22Rv1 (cell line): ENCODE results near the gene FAHD1.

ENCODE experiments used
- H3K27ac ChIP-seq: fragments of 450-650 bp; 2 replicates; pipeline ENCODE4 v1.5.1; 2017
- ZFX ChIP-seq: fragments of 450-650 bp; IDR thresholded peaks from 2 replicates; pipeline ENCODE4 v1.6.1; 2017; ENCODE audit warnings: antibody characterized with exemption, borderline replicate concordance
- TF ChIP-seq, protein P1 (sequence below): fragments of 450-650 bp; IDR thresholded peaks from 2 replicates; pipeline ENCODE4 v1.5.1; 2017; ENCODE audit warnings: mild to moderate bottlenecking

The FAHD1 gene

DNA sequence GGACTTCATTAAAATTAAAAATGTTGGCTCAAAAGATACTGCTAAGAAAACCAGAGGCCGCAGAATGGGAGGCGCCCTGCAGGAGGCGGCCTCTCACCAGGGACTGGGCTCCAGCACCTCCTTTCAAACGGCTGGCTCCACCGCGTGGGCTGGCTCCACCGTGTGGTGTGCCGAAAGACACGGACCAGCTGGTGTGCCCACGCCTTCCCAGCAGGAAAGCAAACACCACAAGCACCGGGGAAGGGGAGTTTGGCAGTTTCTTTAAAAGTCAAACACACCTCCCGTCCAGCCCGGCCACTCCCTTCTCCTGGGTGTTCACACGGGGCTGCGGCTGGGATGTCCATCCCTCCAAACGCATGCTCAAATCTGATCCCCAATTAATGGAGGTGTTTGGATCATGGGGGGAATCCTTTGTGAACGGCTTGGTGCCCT lies 14.3 kb upstream of the FAHD1 start:
- no peak overlapping the region for H3K27ac ChIP-seq
- no peak for TF ChIP-seq ZFX
- TF ChIP-seq, protein P1, sequence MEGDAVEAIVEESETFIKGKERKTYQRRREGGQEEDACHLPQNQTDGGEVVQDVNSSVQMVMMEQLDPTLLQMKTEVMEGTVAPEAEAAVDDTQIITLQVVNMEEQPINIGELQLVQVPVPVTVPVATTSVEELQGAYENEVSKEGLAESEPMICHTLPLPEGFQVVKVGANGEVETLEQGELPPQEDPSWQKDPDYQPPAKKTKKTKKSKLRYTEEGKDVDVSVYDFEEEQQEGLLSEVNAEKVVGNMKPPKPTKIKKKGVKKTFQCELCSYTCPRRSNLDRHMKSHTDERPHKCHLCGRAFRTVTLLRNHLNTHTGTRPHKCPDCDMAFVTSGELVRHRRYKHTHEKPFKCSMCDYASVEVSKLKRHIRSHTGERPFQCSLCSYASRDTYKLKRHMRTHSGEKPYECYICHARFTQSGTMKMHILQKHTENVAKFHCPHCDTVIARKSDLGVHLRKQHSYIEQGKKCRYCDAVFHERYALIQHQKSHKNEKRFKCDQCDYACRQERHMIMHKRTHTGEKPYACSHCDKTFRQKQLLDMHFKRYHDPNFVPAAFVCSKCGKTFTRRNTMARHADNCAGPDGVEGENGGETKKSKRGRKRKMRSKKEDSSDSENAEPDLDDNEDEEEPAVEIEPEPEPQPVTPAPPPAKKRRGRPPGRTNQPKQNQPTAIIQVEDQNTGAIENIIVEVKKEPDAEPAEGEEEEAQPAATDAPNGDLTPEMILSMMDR: peak; percentile 53

DNA sequence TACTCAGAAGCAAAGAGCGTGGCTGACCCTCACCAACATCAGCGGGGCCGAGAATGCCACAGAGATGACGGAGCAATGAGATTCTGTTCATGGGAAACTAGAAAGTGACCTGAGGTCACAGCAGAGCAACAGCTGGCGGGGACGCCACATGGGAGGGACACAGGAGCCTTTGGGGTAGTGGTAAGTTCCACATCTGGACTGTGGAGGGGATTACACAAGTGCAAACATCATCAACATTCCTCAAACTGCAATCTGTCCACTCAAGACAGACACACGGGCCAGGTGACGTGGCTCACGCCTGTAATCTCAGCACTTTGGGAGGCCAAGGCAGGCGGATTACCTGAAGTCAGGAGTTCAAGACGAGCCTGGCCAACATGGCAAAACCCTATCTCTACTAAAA lies 11.5 kb upstream of the FAHD1 start:
- no peak overlapping the region for H3K27ac ChIP-seq
- TF ChIP-seq, protein P1: no peak
- TF ChIP-seq ZFX: no peak

DNA sequence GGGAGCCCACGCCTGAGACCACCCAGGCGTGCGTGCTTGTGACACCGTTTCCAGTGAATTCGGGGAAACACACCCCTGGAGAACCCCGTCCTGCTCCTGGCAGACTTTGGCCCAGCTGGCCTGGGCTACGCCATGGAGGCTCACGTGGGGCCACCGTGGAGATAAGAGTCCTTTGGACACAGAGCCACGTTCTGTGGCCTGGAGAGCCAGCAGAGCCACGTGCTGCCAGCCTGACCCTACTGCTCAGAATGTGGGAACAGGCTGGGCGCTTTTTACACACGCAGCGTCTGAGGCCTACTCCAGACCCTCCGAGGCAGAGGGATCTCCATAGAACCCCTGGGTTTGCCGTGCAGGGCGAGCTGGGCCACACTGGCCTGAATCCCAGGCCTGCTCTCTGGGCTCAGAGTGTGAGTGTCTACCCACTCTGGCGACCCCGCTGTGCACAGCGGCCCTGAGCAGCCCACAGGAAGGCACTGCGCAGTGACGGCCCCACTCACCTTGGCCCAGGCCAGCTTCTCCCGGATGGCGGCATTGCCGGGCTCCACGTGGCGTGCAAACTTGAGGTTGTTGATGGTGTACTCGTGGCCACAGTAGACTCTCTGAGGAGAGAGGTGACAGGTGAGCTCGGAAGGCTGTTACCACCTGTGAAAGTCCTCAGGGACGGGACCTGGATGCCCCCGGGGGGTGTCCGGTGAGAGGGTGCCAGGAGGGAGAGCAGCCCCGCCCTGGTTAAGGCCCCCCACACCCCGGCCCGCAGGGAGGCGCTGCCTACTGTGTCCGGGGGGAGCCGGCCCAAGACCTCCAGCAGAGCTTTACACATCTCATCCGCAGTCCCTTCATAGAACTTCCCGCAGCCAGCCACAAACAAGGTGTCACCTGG lies 10.4 kb upstream of the FAHD1 start:
- H3K27ac ChIP-seq: no peak overlapping the region
- TF ChIP-seq, protein P1: no peak
- TF ChIP-seq ZFX: no peak

DNA sequence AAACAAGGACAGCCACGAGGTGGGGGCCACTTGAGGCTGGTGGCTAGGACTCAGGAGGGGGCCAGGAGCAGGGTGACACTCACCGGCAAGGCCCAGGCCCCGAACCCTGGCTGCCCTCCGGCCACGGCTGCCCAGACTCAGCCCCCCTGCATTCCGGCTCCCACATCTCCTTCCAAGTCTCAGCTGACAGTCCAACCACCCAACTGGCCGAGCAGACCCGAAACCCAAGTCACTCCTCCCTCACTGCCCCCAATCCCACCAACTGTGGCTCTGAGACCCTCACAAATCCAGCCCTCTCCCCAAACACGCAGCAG lies 9.8 kb upstream of the FAHD1 start:
- H3K27ac ChIP-seq: no peak overlapping the region
- no peak for TF ChIP-seq ZFX
- TF ChIP-seq, protein P1: no peak

DNA sequence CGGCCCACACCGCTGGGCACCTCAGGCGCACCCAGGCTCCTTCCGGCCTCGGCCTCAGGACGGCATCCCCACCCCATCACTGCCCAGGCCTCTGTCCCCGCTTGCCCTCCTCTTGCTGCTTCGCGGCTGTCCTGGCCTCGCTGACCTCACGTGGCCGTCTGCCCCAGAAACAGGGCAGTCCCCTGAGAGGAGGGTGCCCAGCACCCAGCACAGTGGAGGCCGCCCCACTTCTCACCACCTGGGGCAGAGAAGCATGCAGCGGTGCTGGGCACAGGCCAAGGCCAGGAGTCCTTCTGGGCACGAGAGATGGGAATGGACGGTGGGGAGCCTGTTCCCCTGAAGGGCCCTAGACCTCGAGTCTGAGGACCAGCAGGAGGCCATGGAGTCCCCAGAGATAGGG lies 9.3 kb upstream of the FAHD1 start:
- no peak overlapping the region for H3K27ac ChIP-seq
- TF ChIP-seq, protein P1: no peak
- no peak for TF ChIP-seq ZFX

DNA sequence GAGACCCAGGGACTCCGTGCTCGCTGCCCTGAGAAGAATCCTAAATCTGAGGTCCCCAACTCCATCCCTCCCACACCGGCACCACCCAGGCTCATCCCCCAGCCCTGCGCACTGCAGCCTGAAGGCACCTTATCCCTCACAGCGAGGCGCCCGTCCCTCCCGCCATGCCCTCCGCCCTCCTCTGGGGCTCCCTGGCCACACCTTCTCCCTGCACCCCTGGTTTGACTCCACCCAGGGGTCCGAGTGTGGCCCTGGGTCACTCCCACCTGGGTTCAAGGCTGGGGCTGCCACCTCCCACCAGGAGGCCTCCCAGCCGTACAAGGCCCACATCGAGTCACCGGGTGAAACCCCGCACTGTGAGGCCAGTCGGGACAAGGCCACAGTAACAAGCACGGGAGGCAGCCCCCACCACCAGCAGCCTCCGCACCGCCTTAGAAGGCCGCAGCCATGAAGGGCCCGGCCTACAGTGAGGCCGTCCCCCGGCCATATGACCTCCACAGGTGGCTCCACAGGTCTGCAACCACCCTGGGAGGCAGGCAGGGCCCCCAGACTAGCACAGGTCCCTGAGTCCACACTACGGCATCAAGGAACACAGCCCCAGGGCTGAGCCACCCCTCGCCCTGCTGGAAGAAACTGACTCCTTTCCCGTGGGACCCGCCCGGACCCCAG lies 8.7 kb upstream of the FAHD1 start:
- TF ChIP-seq, protein P1: no peak
- TF ChIP-seq ZFX: no peak
- no peak overlapping the region for H3K27ac ChIP-seq

DNA sequence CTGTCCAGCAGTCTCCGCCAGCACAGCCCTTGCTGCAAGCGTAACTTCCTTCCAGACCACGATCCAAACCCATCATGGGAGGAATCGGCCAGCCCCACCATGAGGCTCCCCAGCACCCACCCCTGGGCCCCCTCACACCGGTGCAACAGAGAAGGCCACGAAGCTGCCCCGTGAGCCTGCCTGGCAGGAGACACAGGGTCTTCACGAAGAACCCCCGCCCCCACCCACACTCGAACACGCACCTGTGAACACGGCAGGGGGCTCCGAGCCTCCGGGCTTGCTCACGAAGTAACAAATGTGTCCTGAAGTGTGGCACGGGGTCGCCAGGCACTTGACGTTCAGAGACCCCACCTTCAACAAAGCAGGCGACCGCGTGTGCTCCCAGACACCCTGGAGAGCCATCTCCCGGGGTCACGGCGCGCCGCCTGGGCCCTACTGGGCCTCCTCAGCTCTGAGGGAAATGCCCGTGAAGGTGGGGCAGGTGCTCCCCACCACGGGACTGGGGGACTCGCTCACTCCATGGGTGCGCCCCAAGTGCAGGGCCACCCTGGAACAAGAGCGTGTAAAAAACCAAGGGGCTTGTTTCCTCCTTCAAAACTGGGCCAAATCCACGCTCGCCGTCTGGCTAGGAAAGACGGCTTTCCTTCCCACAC lies 8.0 kb upstream of the FAHD1 start:
- TF ChIP-seq, protein P1: no peak
- no peak for TF ChIP-seq ZFX
- H3K27ac ChIP-seq: no peak overlapping the region
